Measurements from ENCODE around the gene CPEB2.
"Not testable (repeated sequence)": the region's sequence is repeated elsewhere in the genome, so short reads cannot be mapped to it uniquely, and the experiment has no call there.

- TF ChIP-seq CTCF, POLR2A (IDR thresholded peaks at IDR 0.05): not testable (repeated sequence)
Measured at GRCh38 chr4:15086259-15086658, 84.0 kb downstream of the CPEB2 start.

Measured in esophagus squamous epithelium (tissue), 4 donors.